Pancreas (tissue), 10 donors: ENCODE measurements around the gene XRN2. TPM values are rescaled to one million over a fixed set of nuclear protein-coding genes. Genes with fewer than 3 reads are reported as not detected.
A peak's percentile ranks its signal among the peaks of the same experiment; 100 is the strongest.
"Not testable (repeated sequence)": the region's sequence is repeated elsewhere in the genome, so short reads cannot be mapped to it uniquely, and the experiment has no call there.

ENCODE experiments used
- ATAC-seq, 4 donors: fragments of 200-7000 bp; cut with Tn5 transposase; one replicate each; pipeline versions ENCODE4 v1.8.0 to v1.9.1; 2020; ENCODE audit warnings: mild to moderate bottlenecking in 4 of 4, moderate library complexity in 4 of 4
- DNase-seq, 6 donors: peaks; one replicate each; pipeline ENCODE4 v3.0.0-alpha.2; 2020
- FAIRE-seq: peaks from 2 replicates; lab custom pipeline; 2012; peaks lifted over from hg19 to GRCh38; lab: Jason Lieb, UNC
- H3K27ac ChIP-seq, 4 donors: fragments of 200-600 bp; sonication (generic); 1 replicate in 3 of 4; 2 replicates in 1 of 4; pipeline versions ENCODE4 v1.5.0 to v1.8.0; 2020
- H3K27me3 ChIP-seq, 4 donors: fragments of 200-600 bp; one replicate each; pipeline ENCODE4 v1.8.0; 2021
- H3K36me3 ChIP-seq, 3 donors: fragments of 200-600 bp; sonication (generic) in 1 of 3; one replicate each; pipeline versions ENCODE4 v1.5.0 to v1.8.0; 2020 to 2021
- H3K4me1 ChIP-seq, 3 donors: fragments of 200-600 bp; one replicate each; pipeline ENCODE4 v1.8.0; 2021
- H3K4me3 ChIP-seq, 4 donors: fragments of 200-600 bp; sonication (generic) in 2 of 4; one replicate each; pipeline versions ENCODE4 v1.5.0 to v1.8.0; 2020 to 2021
- H3K9me3 ChIP-seq, 4 donors: fragments of 200-600 bp; one replicate each; pipeline ENCODE4 v1.8.0; 2021
- WGBS, 2 donors: extraction: QIAGEN DNeasy Blood & Tissue Kit; methylation state at CpG; one replicate each; pipeline ENCODE4 v1.1.7; 2013; 5-methylcytosine and 5-hydroxymethylcytosine counted together
- intact Hi-C, 3 donors: fragments of 100-400 bp; cut with DNase I; formaldehyde crosslinking; loops; one replicate each; pipeline versions ENCODE4 v1.11.1 to v1.14.2; 2022
- polyA plus RNA-seq, 2 donors: library from polyadenylated mRNA; stranded (reverse); fragments of 200-250 nt; gene quantifications; one replicate each; pipeline ENCODE4 v1.2.3, GENCODE V29; 2013
- total RNA-seq, 6 donors: library from RNA; stranded (reverse); fragmentation: NEBNext Ultra II Directional in 4 of 6; extraction: Animal tissue kit (Norgen Biotek cat#: 25700) in 4 of 6; gene quantifications; one replicate each; pipeline versions ENCODE4 v1.2.1 to v1.2.4, GENCODE V29; 2021 to 2023
- TF ChIP-seq, protein P1 (sequence below), 4 donors: fragments of 200-600 bp; sonication (generic) in 3 of 4; IDR thresholded peaks; one replicate each; pipeline versions ENCODE4 v1.5.0 to v1.8.0; 2021; ENCODE audit warnings: antibody characterized with exemption in 4 of 4
- donor health status: healthy with polysubstance abuse.
- donor health status: DM: no; HTN: no; CAD: no; lungs with moderate emphysema.
- donor health status: DM: no; HTN: no; CAD: no.
- donor health status: control.
- donor health status: control.
- donor health status: Bipolar disorder and iron deficiency.
- donor health status: DM: yes; HTN: yes; CAD: no.
- donor health status: DM: no; HTN: no; CAD: no.
- donor health status: DM: no; HTN: no; CAD: no.
- donor health status: DM: yes; HTN: yes; CAD: no.

Gene XRN2
- total and polyA plus RNA-seq, 8 donors, result 10.0 to 33.6 (median 27.2) TPM

DNA sequence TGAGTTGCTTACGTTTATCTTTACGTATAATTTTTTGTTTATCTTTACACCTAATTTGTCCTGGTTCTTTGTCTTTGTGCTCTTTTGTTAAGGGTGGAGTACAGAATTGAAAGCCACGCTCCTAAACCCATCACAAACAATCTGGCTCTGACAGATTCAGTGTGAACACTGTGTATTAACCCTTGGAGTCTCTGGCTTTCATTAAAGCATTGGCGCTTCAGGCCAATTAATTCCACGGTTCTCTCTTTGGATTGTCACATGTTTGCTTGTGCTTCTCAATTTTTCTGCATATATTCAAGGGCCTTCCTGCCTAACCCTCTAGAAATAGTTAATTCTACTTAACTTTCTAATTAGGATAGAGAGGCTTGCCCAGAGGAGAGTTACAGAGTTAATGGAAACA is 55.6 kb downstream of the XRN2 start:
- Histone ChIP-seq H3K36me3 (peaks cover 0 to 35% (median 8%) of the 10 kb centered on the region in 3 donors), H3K4me1 (no peaks in the 10 kb centered on the region), H3K9me3 (no peaks in the 10 kb centered on the region), H3K4me3 (no peak overlapping the region), H3K27ac (no peak overlapping the region), H3K27me3 (no peaks in the 10 kb centered on the region)
- TF ChIP-seq, protein P1, sequence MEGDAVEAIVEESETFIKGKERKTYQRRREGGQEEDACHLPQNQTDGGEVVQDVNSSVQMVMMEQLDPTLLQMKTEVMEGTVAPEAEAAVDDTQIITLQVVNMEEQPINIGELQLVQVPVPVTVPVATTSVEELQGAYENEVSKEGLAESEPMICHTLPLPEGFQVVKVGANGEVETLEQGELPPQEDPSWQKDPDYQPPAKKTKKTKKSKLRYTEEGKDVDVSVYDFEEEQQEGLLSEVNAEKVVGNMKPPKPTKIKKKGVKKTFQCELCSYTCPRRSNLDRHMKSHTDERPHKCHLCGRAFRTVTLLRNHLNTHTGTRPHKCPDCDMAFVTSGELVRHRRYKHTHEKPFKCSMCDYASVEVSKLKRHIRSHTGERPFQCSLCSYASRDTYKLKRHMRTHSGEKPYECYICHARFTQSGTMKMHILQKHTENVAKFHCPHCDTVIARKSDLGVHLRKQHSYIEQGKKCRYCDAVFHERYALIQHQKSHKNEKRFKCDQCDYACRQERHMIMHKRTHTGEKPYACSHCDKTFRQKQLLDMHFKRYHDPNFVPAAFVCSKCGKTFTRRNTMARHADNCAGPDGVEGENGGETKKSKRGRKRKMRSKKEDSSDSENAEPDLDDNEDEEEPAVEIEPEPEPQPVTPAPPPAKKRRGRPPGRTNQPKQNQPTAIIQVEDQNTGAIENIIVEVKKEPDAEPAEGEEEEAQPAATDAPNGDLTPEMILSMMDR (IDR thresholded peaks at IDR 0.05), result no peak
- no peak for ATAC-seq
- no peak for FAIRE-seq
- WGBS, 2 donors, result 91 to 93% methylated on average over 5 of the region's 5 CpGs
- no peak for DNase-seq
- intact Hi-C loops, result no loop called here

DNA sequence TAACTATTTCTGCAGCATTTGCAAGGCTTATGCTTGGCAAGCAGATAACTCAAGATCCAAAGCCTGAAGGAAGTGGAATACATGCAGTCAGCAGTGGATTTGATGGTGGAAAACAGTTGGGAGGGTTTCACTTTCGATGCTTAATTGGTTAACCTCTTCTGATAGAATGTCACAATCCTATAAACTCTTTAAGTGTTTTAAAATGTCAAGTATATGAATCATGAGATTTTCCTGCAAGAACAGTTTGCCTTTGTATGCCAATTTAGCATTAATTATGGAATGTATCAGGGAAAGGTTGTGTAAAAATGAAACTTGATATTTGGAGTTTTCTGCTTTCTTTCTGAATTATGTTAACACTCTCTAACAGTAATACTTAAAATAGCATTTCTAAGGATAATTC is 57.6 kb downstream of the XRN2 start:
- H3K27ac ChIP-seq, result no peak overlapping the region
- no peak for DNase-seq
- no peaks in the 10 kb centered on the region for H3K9me3 ChIP-seq
- 92 to 100% methylated on average over 1 of the region's 1 CpG for WGBS, 2 donors
- FAIRE-seq, result no peak
- ATAC-seq, result no peak
- intact Hi-C loops, result no loop called here
- no peaks in the 10 kb centered on the region for H3K4me1 ChIP-seq
- TF ChIP-seq, protein P1 (IDR thresholded peaks at IDR 0.05), result no peak
- peaks cover 0 to 28% (median 5%) of the 10 kb centered on the region in 3 donors for H3K36me3 ChIP-seq
- H3K27me3 ChIP-seq, result no peaks in the 10 kb centered on the region
- H3K4me3 ChIP-seq, result no peak overlapping the region

DNA sequence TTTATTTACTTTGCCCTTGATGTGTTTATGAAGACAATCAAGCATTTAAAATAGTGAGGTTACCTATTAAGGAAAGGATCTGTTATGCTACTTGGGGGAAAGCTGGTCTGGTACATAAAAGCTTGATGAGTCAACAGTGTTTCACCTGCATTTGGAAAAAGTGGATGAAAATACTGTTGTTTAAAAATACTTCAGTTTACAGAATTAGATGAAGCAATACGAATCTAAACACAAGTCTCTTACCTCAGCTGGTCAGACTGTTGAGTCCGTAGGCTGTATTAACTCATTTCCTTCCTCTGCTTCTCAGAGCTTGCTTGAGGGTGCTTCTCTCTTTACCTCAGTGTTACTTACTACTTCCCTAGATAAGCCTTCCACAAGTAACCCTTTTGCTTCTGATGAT is 58.1 kb downstream of the XRN2 start:
- H3K9me3 ChIP-seq, result no peaks in the 10 kb centered on the region
- H3K27me3 ChIP-seq, result no peaks in the 10 kb centered on the region
- H3K27ac ChIP-seq, result no peak overlapping the region
- ATAC-seq, result peak in 2 of 4 donors; percentile 22 to 60
- no peak overlapping the region for H3K4me3 ChIP-seq
- FAIRE-seq, result no peak
- 76 to 78% methylated on average over 2 of the region's 2 CpGs for WGBS, 2 donors
- H3K36me3 ChIP-seq, result peaks cover 0 to 24% (median 5%) of the 10 kb centered on the region in 3 donors
- DNase-seq, result no peak
- TF ChIP-seq, protein P1 (IDR thresholded peaks at IDR 0.05), result no peak
- H3K4me1 ChIP-seq, result no peaks in the 10 kb centered on the region
- intact Hi-C loops, result no loop called here

DNA sequence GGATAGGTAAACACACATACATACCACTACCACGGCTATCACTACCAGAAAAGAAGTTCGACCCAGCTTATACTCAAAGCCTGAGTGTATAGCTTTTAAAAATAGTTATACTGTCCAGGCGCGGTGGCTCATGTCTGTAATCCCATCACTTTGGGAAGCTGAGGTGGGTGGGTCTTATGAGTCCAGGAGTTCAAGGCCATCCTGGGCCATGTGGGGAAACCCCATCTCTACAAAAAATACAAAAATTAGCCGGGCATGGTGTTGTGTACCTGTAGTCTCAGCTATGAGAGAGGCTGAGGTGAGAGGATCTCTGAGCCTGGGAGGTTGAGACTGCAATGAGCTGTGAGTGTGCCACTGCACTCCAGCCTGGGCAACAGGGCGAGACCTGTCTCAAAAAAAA is 61.3 kb downstream of the XRN2 start:
- DNase-seq (no peak), ATAC-seq (no peak), FAIRE-seq (no peak)
- Histone ChIP-seq H3K4me3 (no peak overlapping the region), H3K4me1 (no peaks in the 10 kb centered on the region), H3K9me3 (no peaks in the 10 kb centered on the region), H3K27me3 (no peaks in the 10 kb centered on the region), H3K36me3 (peaks cover 0 to 23% (median 13%) of the 10 kb centered on the region in 3 donors), H3K27ac (no peak overlapping the region)
- intact Hi-C loops, result no loop called here
- TF ChIP-seq, protein P1 (IDR thresholded peaks at IDR 0.05), result no peak
- 84 to 86% methylated on average over 6 of the region's 6 CpGs for WGBS, 2 donors

DNA sequence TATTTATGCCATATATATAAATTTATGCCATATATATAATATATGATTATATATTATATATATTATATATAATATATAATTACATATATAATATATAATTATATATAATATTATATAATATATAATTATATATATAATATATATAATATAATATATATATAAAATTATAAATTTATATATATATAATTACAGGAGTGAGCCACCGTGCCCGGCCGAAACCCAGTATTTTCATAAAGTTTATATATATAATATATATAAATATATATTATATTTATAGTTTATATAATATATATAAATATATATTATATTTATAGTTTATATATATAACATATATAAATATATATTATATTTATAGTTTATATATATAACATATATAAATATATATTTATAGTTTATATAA is 62.6 kb downstream of the XRN2 start:
- H3K9me3 ChIP-seq, result no peaks in the 10 kb centered on the region
- peak; percentile 99 for FAIRE-seq
- TF ChIP-seq, protein P1 (IDR thresholded peaks at IDR 0.05), result no peak
- intact Hi-C loops, result no loop called here
- no peaks in the 10 kb centered on the region for H3K4me1 ChIP-seq
- H3K36me3 ChIP-seq, result peaks cover 0 to 23% (median 13%) of the 10 kb centered on the region in 3 donors
- WGBS, 2 donors, result 99 to 100% methylated on average over 3 of the region's 3 CpGs
- no peaks in the 10 kb centered on the region for H3K27me3 ChIP-seq
- no peak for ATAC-seq
- no peak overlapping the region for H3K4me3 ChIP-seq
- DNase-seq, result no peak
- H3K27ac ChIP-seq, result no peak overlapping the region

DNA sequence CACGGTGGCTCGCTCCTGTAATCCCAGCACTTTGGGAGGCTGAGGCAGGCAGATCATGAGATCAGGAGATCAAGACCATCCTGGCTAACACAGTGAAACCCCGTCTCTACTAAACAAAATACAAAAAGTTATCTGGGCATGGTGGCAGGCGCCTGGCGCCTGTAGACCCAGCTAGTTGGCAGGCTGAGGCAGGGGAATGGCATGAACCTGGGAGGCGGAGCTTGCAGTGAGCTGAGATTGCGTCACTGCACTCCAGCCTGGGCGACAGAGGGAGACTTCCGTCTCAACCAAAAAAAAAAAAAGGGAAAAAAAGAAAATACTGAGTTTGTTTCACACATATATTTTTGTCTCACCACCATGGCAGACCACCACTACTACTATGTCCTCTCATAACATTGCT is 63.1 kb downstream of the XRN2 start:
- H3K4me3 ChIP-seq, H3K4me1 ChIP-seq, H3K27me3 ChIP-seq, ATAC-seq, H3K9me3 ChIP-seq, FAIRE-seq, H3K27ac ChIP-seq, DNase-seq, intact Hi-C loops: not testable (repeated sequence)
- WGBS, 2 donors, result 85 to 95% methylated on average over 9 of the region's 9 CpGs
- H3K36me3 ChIP-seq, result peaks cover 0 to 23% (median 13%) of the 10 kb centered on the region in 3 donors
